22Rv1 (cell line): Measurements from ENCODE around the gene CLCN2.

Experiments
- CTCF ChIP-seq: fragments of 450-650 bp; IDR thresholded peaks from 2 replicates; pipeline ENCODE4 v1.5.1; 2017; ENCODE audit warnings: mild to moderate bottlenecking
- ZFX ChIP-seq: fragments of 450-650 bp; IDR thresholded peaks from 2 replicates; pipeline ENCODE4 v1.6.1; 2017; ENCODE audit warnings: antibody characterized with exemption, borderline replicate concordance

DNA sequence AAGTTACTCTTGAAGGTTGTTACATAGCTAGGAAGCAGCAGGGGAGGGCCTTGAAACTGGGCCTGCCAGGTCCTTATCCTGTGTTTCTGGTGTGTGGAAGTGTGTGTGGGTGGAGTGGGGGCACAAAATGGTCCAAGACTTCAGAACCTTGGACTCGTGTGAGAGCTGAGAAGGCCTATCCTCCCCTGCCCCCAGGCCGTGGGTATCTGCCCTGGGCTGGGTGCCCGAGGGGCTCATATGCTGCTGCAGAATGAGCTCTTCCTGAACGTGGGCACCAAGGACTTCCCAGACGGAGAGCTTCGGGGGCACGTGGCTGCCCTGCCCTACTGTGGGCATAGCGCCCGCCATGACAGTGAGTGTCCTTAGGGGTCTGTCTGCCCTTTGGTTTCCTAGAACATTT, 22.9 kb upstream of the CLCN2 start:
- TF ChIP-seq CTCF = no peak
- no peak for TF ChIP-seq ZFX
